Measurements from ENCODE around the gene MPV17.
A peak's percentile ranks its signal among the peaks of the same experiment; 100 is the strongest.
"Not testable (repeated sequence)": the region's sequence is repeated elsewhere in the genome, so short reads cannot be mapped to it uniquely, and the experiment has no call there.

MPV17 gene

GRCh38 chr2:27322301-27322765 lies 564 bp downstream of the MPV17 start:
- DNase-seq, result no peak

- no peak for DNase-seq
These were observed 1.8 kb downstream of the MPV17 start for GRCh38 chr2:27320958-27321543.

- not testable (repeated sequence) for DNase-seq
These were observed 3.1 kb downstream of the MPV17 start for GRCh38 chr2:27319839-27320238.

DNA sequence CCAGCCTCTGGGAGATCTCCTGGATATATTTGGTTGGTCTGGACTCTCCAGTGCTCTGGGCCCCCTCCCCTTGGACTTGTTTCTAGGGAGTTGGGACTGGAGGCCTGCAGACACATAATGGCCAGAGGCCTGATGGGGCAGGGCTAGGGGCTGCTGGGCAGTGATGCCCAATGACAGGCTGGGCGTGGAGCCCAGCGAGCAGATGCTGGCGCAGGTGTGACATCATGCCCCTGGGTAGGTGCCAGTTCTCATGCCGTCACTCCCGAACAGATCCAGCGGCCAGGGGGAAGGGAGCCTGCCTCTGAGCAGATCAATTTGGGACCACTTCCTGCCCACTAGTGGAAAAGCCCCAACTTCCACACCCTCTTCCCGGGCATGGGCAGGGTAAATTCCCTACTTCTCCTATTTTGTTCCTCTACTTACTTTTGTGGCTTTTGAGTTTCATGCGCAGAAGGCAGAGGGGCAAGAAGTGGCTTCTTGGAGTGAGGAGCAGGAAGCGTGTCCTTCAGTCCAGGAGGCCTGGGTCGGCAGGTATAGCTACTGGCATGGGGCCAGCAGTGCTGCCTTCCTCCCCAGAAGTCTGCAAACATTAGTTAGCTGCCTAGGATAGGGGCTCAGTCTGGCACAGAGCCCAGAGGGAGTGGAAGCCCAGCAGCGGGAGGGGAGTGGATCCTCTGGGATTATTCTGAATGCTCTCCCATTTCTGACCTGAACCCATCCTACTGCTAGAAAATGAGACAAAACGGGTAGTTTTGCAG lies 6.1 kb downstream of the MPV17 start:
- no peak for DNase-seq

- DNase-seq, result no peak
These were observed 7.8 kb downstream of the MPV17 start for GRCh38 chr2:27315122-27315521.

- no peak for DNase-seq
These were observed 8.2 kb downstream of the MPV17 start for GRCh38 chr2:27314709-27315108.

DNA sequence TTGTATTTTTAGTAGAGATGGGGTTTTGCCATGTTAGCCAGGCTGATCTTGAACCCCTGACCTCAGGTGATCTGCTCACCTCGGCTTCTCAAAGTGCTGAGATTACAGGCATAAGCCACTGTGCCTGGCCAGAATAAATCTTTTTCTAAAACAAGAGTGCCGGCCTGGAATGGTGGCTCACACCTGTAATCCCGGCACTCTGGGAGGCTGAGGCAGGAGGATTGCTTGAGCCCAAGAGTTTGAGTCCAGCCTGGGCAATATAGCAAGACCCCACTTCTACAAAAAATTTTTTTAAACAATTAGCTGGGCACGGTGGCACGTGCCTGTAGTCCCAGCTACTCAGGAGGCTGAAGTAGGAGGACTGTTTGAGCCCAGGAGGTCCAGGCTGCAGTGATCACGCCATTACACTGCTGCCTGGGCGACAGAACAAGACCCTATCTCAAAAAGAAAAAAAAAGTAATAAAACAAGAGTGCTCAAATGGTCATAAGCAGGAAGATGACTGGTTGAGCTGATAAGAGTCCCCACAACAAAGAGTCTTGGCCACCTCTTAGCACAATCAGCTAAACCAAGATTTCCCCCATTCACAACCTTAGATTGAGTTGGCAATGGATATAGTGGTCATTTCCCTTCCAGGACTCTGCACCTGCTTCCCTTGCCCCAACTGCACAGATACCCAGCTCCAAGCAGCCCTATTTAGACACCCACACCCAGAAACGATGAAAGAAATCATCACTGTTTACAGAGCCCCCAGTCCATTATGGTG lies 8.8 kb downstream of the MPV17 start:
- no peak for DNase-seq

- DNase-seq, result no peak
These were observed 10.7 kb downstream of the MPV17 start for GRCh38 chr2:27312152-27312551.

- DNase-seq, result no peak
These were observed 13.2 kb downstream of the MPV17 start for GRCh38 chr2:27309651-27310050.

GRCh38 chr2:27308359-27308881 lies 14.5 kb downstream of the MPV17 start, which contains the start of gene UCN:
TSS of gene UCN (minus strand) at chr2:27308445. CDS start at chr2:27307895, 550 bp downstream.
- no peak for DNase-seq

- DNase-seq, result no peak
These were observed 15.1 kb downstream of the MPV17 start for GRCh38 chr2:27307545-27308358.

GRCh38 chr2:27307287-27307544 lies 15.7 kb downstream of the MPV17 start:
- no peak for DNase-seq

GRCh38 chr2:27306573-27307286 lies 16.2 kb downstream of the MPV17 start:
- no peak for DNase-seq

DNA sequence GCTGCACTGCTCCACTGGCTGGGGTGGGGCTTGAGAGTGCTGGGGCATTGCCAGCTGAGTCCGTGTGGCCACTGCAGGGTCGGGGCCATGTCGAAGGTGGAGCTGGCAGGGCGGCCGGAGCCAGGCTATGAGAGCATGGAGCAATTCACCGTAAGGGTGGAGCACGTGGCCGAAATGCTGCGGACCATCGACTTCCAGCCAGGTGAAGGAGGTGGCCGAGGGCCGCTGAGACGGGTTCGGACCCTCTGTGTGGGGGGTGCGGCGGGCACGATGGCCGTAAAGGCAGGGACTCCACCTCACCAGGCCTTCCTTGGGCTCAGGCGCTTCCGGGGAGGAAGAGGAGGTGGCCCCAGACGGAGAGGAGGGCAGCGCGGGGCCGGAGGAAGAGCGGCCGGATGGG lies 16.8 kb downstream of the MPV17 start:
- DNase-seq, result no peak

GRCh38 chr2:27305516-27305915 lies 17.4 kb downstream of the MPV17 start:
- no peak for DNase-seq

- no peak for DNase-seq
These were observed 18.2 kb downstream of the MPV17 start for GRCh38 chr2:27304488-27305240.

- peak; percentile 57 for DNase-seq
These were observed 19.5 kb downstream of the MPV17 start for GRCh38 chr2:27303093-27304025.

- not testable (repeated sequence) for DNase-seq
These were observed 22.3 kb downstream of the MPV17 start for GRCh38 chr2:27300606-27301005.

DNA sequence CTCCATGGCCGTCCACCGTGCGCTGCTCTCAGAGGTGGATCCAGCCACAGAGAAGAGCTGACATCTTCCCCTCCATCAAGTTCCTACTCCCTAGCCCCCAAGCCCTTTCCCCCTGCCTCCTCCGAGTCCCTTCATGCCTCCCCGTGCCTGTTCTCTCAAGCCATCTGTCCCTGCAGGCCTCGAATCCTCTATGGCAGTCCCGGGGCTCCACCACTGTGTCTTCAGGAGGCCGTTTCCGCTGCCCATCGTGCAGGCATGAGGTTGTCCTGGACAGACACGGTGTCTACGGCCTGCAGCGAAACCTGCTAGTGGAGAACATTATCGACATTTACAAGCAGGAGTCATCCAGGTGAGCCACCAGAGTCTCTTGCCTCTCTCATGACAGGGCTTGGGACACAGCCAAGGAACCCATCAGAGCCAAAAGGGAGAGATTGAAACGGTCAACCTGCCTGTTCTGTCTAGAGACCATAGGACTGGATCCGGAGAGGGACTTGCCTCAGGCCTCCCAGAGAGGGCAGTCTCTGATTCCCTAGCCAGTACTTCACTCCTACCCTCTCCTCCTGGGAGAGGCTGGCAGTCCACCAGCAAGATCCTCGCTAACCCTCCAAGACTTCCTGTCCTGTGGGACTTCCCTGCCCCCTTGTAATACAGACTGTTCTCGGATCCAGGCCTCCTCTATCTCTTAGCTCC lies 24.4 kb downstream of the MPV17 start:
- DNase-seq, result no peak

DNA sequence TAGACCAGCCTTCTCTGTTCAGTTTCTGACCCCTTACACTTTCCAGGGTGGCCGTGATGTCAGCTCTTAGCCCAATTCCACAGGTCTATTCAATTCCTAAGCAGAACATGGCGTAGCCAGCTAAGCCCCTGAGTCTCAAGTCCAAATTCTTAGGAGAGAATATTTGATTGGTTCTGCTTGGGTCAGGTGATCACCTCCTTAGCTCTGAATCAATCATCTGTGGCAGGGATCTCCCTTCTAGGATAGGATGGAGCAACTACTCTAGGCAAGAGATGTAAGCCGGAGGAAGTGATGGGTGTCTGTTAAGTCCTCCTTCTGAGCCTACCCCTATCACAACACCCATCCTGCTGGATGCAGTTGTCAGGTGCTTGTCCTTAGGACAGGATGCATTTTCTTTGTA lies 25.7 kb downstream of the MPV17 start:
- DNase-seq, result no peak

Measured in NCI-H1092 (cell line).